ENCODE data around the gene RUBCN. TPM values are rescaled to one million over a fixed set of nuclear protein-coding genes. Genes with fewer than 3 reads are reported as not detected.
"Not testable (repeated sequence)": the region's sequence is repeated elsewhere in the genome, so short reads cannot be mapped to it uniquely, and the experiment has no call there.

The RUBCN gene
- total RNA-seq, 4 donors from 2014 or later = 8.2 to 36.4 (median 13.9) TPM

DNA sequence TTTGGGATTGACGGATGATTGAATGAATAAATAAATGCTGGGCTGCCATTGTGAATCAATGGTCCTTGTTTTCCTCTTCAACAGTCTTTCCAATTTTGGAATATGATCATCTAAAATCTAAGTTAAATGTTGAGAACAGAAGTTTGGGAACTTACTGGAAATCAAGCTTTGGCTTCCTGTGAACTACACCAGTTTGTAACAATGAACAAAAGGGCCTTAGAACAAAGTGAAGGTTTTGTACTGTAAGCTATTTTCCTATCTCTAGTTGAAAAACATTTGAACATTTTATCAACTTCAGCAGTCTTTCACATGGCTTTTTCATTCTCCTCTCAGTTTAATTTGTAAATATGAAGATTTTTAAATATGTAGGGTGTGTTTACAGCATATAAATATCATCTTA, 66.3 kb downstream of the RUBCN start:
- Histone ChIP-seq H3K36me3 (no peaks in the 10 kb centered on the region), H3K9me3 (no peaks in the 10 kb centered on the region), H3K27me3 (no peaks in the 10 kb centered on the region), H3K4me3 (no peak overlapping the region), H3K27ac (no peak overlapping the region), H3K4me1 (no peaks in the 10 kb centered on the region)
- intact Hi-C loops (cut with DNase I; ENCODE audit: low total_unique reads) = no loop called here
- no peak for TF ChIP-seq POLR2A (IDR thresholded peaks at IDR 0.05)
- TF ChIP-seq, protein P1, sequence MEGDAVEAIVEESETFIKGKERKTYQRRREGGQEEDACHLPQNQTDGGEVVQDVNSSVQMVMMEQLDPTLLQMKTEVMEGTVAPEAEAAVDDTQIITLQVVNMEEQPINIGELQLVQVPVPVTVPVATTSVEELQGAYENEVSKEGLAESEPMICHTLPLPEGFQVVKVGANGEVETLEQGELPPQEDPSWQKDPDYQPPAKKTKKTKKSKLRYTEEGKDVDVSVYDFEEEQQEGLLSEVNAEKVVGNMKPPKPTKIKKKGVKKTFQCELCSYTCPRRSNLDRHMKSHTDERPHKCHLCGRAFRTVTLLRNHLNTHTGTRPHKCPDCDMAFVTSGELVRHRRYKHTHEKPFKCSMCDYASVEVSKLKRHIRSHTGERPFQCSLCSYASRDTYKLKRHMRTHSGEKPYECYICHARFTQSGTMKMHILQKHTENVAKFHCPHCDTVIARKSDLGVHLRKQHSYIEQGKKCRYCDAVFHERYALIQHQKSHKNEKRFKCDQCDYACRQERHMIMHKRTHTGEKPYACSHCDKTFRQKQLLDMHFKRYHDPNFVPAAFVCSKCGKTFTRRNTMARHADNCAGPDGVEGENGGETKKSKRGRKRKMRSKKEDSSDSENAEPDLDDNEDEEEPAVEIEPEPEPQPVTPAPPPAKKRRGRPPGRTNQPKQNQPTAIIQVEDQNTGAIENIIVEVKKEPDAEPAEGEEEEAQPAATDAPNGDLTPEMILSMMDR (IDR thresholded peaks at IDR 0.05) = no peak
- no peak for DNase-seq

DNA sequence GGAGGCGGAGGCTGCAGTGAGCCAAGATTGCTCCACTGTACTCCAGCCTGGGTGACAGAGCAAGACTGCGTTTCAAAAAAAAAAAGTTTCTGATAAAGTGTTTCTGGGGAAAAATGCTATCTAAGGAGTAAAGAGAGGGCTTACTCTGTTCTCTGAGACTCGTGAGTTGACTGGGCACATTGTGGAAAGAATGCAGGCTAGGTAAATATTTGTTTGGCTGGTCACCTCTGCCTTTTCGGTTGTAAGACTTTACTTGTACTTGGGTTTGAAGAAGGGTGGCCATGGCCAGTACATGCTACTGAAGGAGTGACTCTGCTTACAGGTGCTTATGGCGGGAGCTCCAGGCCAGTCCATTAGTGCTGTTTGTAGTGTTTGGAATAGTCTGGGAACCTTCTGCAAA, 68.7 kb downstream of the RUBCN start:
- no peaks in the 10 kb centered on the region for H3K36me3 ChIP-seq
- H3K27me3 ChIP-seq = no peaks in the 10 kb centered on the region
- no peaks in the 10 kb centered on the region for H3K9me3 ChIP-seq
- no peaks in the 10 kb centered on the region for H3K4me1 ChIP-seq
- no peak overlapping the region for H3K27ac ChIP-seq
- intact Hi-C loops (cut with DNase I; ENCODE audit: low total_unique reads) = no loop called here
- no peak overlapping the region for H3K4me3 ChIP-seq
- no peak for DNase-seq
- TF ChIP-seq, protein P1 (IDR thresholded peaks at IDR 0.05) = no peak
- TF ChIP-seq POLR2A (IDR thresholded peaks at IDR 0.05) = no peak

DNA sequence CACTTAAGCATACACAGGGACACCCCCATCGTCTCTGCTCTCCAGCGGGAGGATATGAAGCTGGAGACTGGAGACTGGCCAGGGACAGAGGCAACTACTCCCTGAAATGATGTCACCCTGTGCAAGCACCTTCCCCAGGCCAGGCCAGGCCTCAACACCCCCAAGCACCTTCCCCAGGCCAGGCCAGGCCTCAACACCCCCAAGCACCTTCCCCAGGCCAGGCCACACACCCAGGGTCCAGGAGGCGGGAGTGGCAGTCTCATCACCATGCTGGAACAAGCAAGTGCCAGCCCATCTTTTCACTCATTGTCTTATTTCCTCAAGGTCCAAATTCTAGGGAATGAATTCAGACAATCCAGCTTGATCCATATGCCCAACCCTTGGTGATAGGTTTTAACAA, 69.4 kb downstream of the RUBCN start:
- H3K9me3 ChIP-seq; DNase-seq; H3K4me1 ChIP-seq; H3K36me3 ChIP-seq; intact Hi-C loops (cut with DNase I; ENCODE audit: low total_unique reads); H3K4me3 ChIP-seq; H3K27ac ChIP-seq; H3K27me3 ChIP-seq: not testable (repeated sequence)

DNA sequence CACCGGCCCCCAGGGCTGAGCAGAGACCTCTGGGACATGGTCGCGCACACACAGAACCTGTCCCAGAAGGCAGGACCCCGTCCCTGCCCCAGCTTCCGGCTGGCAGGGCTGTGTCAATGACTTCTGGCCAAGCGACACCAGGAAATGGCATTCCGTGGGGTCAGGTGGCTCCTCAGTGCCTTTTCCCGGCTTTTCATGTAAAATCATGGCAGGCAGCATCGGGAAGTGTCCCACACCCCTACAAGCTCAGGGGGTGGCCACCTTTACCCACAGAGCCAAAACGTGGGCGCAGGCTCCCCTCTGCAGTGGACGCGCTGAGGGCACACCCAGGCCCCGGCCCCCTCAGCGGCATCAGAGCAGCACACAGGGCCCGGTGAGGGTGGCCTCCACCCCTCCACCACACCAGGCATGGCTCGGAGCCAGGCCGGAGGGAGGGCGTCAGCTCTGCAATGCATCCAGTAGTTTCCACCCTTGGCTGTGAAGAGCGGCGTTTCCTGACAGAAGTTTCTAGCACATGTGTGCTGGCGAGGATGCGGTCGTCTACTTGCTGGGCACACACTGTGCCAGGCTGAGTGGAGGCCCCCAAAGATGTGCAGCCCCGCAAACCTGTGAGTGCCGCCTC, 70.4 kb downstream of the RUBCN start:
- DNase-seq; H3K27me3 ChIP-seq; intact Hi-C loops (cut with DNase I; ENCODE audit: low total_unique reads); H3K36me3 ChIP-seq; H3K4me3 ChIP-seq; H3K9me3 ChIP-seq; H3K27ac ChIP-seq; H3K4me1 ChIP-seq: not testable (repeated sequence)

DNA sequence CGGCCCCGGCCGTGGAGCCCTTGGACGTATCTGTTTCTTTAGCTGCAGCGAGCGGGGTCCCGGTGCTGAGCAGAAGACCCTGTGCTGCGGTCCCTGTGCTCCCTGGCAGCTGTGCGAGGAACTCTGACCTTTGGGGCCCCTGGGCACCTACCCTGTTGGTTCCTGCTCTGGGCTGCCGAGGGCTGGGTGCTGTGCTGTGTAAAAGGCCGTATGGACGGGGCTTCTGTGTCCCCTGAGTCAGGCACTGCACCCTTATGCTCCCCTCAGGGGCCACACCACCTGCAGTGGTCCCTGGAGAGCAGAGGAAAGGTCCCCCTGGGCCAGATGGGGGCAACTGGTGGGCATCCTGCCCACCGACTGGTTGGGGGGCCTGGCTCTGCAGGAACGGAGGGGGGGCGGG, 71.2 kb downstream of the RUBCN start:
- DNase-seq; H3K4me3 ChIP-seq; intact Hi-C loops (cut with DNase I; ENCODE audit: low total_unique reads); H3K36me3 ChIP-seq; H3K4me1 ChIP-seq; H3K27ac ChIP-seq; H3K27me3 ChIP-seq; H3K9me3 ChIP-seq: not testable (repeated sequence)

DNA sequence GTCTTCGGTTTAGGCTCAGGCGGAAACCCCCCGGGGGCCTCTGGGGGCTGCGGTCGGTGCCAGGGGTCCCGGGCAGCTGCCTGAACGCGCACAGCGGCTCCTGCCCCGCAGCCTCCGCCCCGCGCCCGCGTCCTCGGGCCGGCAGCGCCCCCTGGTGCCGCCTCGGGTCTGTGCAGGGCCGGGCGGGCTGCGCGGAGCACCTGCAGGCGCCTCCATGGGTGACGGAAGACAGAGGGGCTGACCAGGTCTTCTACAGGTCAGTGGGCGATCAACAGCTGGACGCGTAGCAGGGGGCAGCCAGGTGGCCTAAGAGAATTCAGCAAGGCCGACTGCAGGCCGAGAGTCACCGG, 71.6 kb downstream of the RUBCN start:
- H3K4me3 ChIP-seq = peak overlapping the region; percentile 17 to 21
- intact Hi-C loops (cut with DNase I; ENCODE audit: low total_unique reads); H3K4me1 ChIP-seq; H3K27me3 ChIP-seq; DNase-seq; H3K27ac ChIP-seq; H3K9me3 ChIP-seq; H3K36me3 ChIP-seq: not testable (repeated sequence)

DNA sequence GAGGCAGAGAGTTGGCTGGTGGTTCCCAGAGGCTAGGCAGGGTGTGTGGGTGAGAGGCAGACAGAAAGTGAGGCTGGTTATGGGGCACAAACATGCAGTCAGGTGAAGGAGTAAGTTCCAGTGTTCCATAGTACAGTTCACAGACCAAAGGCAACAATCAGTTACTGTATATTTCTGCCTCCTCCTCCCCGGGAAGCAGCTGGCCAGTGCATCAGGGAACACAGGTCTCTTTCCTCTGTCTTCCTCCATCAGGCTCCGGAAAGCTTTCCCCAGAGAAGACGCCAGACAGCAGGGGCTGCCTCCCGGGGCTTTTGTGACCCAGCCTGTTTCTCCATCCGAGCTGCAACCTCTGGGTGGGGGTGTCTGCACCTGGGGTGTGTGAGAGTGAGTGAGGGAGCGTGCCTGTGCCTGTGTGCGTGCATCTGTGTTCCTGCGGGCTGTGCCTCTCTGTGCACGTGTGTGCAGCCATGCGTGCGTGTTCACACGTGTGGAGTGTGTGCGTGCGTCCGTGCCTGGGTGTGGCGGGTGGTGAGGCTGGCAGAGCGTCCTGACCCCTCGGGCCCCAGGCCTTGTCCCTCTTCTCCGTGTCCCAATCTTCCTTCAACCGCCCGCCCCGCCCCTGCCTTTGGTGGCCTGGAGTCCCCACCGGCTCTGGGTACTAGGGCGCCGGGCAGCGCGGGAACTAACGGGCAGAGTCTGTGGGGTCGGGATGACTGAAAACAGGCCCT, 72.1 kb downstream of the RUBCN start:
- H3K4me3 ChIP-seq = peak overlapping the region; percentile 17 to 21
- H3K36me3 ChIP-seq; H3K4me1 ChIP-seq; H3K27ac ChIP-seq; H3K9me3 ChIP-seq; H3K27me3 ChIP-seq; DNase-seq; intact Hi-C loops (cut with DNase I; ENCODE audit: low total_unique reads): not testable (repeated sequence)

DNA sequence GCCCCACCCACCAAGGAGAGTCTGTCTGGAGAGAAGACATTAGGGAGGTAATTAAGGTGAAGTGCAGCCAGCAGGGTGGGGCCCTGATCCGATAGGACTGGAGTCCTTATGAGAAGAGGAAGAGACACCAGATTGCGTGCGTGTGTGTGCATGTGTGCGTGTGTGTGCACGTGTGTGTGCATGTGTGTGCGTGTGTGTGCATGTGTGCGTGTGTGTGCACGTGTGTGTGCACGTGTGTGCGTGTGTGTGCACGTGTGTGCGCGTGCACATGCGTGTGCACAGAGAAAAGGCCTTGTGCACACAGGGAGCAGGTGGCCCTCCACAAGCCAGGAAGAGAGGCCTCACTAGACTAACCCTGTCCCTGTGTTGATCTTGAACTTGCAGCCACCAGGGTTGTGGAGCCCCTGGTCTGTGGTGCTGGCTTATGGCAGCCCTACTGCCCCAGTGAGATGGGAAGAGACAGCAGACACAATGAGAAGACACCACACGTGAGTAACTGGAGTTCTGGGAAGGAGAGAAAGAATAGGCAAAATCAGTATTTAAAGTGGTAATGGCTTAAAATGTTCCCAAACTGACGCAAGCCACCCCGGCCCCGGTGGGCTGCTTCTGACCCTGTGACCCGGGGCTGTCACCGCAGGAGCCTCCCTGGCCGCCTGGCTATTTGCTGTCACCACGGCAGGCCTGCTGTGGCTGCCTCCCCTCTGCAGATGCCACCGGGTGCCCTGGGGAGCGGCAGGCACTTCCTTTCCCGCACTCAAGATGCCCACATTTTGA, 73.2 kb downstream of the RUBCN start:
- H3K4me1 ChIP-seq; H3K9me3 ChIP-seq; H3K4me3 ChIP-seq; H3K36me3 ChIP-seq; intact Hi-C loops (cut with DNase I; ENCODE audit: low total_unique reads); H3K27me3 ChIP-seq; H3K27ac ChIP-seq; DNase-seq: not testable (repeated sequence)

DNA sequence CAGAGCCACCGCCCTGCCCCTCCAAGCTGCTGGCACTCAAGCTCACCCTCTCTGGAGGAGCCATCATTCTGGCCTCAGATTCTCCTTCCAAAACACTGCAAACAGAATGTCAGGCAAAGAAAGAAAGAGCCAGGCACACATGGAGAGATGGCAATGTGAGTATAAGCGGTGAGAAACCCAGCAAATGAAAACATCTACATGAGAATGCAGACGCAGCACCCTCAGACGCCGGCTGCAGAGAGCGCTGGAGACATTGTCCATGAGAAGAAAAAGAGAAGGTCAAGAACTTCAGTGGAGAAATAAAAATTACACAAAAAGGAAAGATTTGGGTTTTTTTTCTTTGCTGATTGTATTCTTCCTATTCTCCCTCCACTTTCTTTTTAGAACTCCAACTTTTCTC, 74.4 kb downstream of the RUBCN start:
- DNase-seq; H3K9me3 ChIP-seq; H3K4me3 ChIP-seq; intact Hi-C loops (cut with DNase I; ENCODE audit: low total_unique reads); H3K36me3 ChIP-seq; H3K4me1 ChIP-seq; H3K27ac ChIP-seq; H3K27me3 ChIP-seq: not testable (repeated sequence)

DNA sequence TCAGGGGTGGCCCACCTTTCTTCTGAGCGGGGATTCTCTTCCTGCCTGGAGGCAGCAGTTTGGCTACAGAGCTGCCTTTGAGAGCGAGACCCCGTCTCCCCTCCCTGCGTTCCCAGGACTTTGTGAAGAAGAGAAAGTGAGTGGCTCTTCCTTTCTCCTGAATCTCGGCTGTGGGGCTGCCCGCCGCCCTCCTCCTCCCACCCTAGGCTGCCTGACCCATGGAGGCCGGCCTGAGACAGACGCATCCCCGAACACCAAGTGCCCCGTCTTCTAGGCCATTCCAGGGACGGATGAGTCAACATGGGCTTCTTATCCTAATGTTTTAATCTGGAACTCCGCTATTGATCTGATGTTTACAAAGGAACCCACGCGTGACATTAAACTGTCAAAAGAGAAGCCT, 74.8 kb downstream of the RUBCN start:
- H3K9me3 ChIP-seq; DNase-seq; H3K36me3 ChIP-seq; H3K4me1 ChIP-seq; intact Hi-C loops (cut with DNase I; ENCODE audit: low total_unique reads); H3K4me3 ChIP-seq; H3K27me3 ChIP-seq; H3K27ac ChIP-seq: not testable (repeated sequence)

DNA sequence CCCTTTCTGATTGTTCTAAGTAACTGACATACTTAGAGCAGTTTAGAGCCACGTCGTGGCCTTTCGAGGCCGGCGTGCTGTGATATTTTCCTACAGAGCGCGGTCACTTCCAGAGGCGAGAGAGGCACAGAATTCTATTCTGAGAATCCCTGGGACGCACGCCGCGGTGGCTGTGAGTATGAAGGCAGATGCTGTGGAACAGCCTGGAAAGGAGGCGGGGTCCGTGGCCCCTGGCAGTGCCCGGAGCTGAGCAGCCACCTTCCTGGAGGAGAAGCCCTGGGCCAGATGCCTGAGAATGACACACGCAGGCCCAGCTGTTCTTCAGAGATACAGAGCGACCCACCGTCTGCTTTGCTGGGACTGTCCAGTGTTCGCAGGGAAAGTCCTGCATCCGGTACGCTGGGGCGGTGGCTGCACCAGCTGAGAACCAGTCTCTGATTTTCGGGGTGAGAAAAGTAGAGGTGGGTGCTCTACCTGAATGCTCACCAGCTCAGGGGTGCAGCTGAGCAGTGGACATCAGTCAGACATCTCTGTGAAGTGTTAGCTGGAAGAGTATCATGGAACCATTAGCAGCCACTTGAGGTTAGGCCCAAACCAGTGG, 75.4 kb downstream of the RUBCN start:
- H3K4me1 ChIP-seq; H3K36me3 ChIP-seq; intact Hi-C loops (cut with DNase I; ENCODE audit: low total_unique reads); H3K9me3 ChIP-seq; H3K4me3 ChIP-seq; DNase-seq; H3K27ac ChIP-seq; H3K27me3 ChIP-seq: not testable (repeated sequence)
